Measurements from ENCODE around the gene SPINK7.

SPINK7 gene

GRCh38 chr5:148342371-148343045, 30.3 kb downstream of the SPINK7 start:
- H3K4me3 ChIP-seq: no peak overlapping the region
- H3K27ac ChIP-seq: peak overlapping the region in 6 of 21 experiments; percentile 2 to 66 (median 51)

- H3K4me3 ChIP-seq: no peak overlapping the region
These were observed 30.8 kb downstream of the SPINK7 start for GRCh38 chr5:148343046-148343407.

GRCh38 chr5:148343603-148344487, 31.6 kb downstream of the SPINK7 start:
- H3K4me3 ChIP-seq: no peak overlapping the region
- H3K27ac ChIP-seq: peak overlapping the region in 10 of 21 experiments; percentile 6 to 66 (median 48)

More at GRCh38 chr5:148343046-148343407, 30.8 kb downstream of the SPINK7 start:
- peak overlapping the region in 10 of 21 experiments; percentile 6 to 66 (median 48) for H3K27ac ChIP-seq

- no peak overlapping the region for H3K4me3 ChIP-seq
These were observed 35.5 kb downstream of the SPINK7 start for GRCh38 chr5:148347706-148348105.

GRCh38 chr5:148352696-148353095, 40.5 kb downstream of the SPINK7 start:
- no peak overlapping the region for H3K27ac ChIP-seq

More at GRCh38 chr5:148347706-148348105, 35.5 kb downstream of the SPINK7 start:
- H3K27ac ChIP-seq: peak overlapping the region in 1 of 21 experiments; percentile 9

GRCh38 chr5:148353634-148354033, 41.4 kb downstream of the SPINK7 start:
- Histone ChIP-seq H3K4me3 (no peak overlapping the region), H3K27ac (no peak overlapping the region)

More at GRCh38 chr5:148352696-148353095, 40.5 kb downstream of the SPINK7 start:
- H3K4me3 ChIP-seq: no peak overlapping the region

- Histone ChIP-seq H3K4me3 (no peak overlapping the region), H3K27ac (no peak overlapping the region)
These were observed 52.1 kb downstream of the SPINK7 start for GRCh38 chr5:148364343-148364742.
